NCI-H1417 treated with DMSO at 0.1 percent for 48 hours (cell line): ENCODE results near the gene IL15RA.
"Not testable (repeated sequence)": the region's sequence is repeated elsewhere in the genome, so short reads cannot be mapped to it uniquely, and the experiment has no call there.

Source experiments
- DNase-seq: peaks from one replicate; lab custom pipeline; 2025; lab: John Stamatoyannopoulos, UW

IL15RA gene

DNA sequence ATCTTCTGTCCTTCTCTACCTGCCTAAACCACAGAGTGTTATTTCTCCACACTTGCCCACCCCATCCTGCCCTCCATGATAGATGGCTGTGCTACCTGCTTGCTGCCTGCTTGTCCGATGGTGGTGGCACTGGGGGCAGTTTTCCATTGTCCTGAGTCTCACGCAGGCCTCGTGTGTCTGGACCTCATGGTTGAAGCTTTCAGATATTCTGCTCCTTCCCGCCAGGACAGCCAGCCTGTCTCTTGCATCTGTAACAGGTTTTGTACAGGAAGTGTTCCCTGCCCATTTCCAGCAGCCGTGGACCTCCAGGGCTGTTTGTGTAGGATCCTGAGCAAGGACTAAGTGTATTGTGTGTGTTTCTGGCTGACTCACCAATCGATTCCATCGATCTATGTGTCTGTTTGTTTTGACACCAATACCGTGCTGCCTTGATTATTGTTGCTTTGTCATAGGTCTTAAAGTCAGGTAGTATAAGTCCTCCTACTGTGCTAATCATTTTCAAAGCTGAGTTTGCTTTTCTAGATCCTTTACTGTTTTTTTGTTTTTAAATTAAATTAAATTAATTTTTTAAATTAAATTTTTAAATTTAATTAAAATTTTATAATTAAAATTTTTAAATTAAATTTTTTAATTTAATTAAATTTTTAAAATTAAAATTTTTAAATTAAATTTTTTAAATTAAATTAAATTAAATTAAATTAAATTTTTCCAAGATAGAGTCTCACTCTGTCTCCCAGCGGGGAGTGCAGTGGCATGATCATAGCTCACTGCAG, 8.5 kb downstream of the IL15RA start:
- no peak for DNase-seq

DNA sequence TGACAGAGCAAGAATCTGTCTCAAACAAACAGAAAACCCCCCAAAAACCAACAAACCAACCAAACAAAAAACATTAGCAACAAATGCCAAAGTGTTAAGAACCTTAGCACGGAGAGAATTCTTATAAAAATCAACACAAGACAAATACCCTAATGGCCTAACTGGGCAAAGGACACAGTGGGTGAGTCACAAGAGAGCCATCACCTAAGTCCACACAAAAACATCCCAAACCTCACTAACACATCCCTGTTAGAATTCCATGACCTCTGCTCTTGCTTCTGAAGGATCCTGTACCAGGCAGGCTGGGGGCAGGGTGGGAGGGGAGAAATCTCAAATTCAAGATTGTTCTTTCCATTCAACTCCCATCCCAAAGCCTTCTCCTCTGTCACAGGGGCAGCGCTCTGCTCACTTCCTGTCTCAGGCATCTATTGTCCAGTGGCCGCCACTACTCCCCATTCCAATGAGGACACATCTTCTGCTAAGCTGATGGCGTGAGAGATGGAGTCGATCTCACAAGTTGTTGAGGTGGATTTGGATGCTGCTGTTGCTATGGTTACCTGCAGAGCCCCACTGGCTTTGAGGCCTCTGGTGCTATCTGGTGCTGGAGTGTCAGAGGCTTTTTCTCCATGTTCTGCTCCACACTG, 9.2 kb downstream of the IL15RA start:
- DNase-seq, result no peak

DNA sequence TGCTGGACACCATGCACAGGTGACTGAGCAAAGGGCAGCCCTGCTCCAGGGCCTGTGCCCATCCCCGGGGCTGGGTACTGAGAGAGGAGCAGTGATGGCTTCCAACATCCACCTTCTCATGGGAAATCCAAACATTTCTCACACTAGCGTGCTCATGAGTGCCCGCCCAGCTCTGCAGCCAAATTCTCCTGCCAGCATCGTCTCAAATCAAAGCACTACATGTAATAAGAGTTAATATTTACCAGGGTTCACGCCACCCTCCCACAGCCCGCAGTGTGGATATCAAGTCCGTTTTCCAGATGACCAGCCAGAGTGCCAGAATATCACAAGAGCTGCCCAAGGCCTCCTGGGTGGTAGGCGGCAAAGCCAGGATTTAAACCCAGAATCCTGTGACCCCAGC, 12.1 kb downstream of the IL15RA start:
- DNase-seq, result no peak

DNA sequence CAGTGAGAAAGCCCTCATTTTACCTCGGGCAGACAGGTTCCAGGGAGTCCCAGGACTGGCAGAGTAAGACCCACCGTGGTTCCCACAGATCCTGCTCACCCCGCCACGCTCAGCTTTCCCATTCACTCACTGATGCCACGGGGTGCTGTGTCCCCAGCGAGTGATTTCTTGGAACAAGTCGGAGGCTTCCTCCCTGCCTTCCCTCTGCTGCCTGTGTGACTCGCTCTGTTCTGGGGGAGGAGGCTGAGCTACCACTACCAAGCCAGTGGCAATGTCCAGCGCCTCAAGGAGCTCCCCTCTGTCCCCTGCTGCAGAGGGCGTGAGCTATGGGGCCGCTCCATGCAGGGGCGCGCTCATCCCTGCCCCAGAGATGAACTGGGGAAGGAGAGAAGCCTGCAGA, 12.6 kb downstream of the IL15RA start:
- DNase-seq, result no peak

DNA sequence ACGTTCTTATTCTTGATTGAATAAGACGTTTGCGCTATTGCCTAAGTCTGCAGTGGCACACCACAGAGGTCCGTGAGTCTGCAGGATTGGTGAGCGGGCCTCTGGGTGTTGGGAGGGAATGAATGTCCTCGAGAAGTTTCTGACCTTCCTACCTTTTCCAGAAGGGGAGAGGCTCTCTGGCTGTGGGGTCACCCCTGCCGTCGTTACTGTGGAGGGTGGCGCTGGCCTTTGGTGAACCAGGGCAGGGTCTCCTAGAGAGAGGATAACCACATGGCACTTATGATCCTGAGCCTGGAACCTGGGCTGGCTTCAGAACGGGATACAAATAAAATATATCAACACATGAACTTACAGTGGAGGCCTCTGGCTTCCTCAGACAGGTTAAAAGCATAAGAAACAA, 13.8 kb downstream of the IL15RA start:
- no peak for DNase-seq

DNA sequence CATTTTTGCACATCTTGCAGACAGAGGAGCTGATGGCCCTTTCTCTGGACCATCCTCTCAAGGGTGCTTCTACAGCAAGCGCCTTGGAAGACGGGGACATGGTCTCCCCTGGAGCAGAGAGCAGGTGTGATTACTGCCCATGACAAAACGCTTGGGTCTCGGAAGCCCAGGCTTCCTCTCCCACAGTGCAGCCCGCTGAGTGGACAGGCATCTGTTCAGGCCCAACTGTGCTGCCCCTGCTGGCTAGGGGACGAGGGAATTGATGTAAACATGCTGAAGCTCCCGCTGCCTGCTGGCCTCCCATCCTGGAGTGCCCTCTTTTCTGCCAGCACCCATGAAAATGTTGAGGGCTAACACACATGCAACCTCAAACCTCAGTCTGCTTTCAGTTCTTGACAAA, 14.3 kb downstream of the IL15RA start:
- DNase-seq, result no peak

DNA sequence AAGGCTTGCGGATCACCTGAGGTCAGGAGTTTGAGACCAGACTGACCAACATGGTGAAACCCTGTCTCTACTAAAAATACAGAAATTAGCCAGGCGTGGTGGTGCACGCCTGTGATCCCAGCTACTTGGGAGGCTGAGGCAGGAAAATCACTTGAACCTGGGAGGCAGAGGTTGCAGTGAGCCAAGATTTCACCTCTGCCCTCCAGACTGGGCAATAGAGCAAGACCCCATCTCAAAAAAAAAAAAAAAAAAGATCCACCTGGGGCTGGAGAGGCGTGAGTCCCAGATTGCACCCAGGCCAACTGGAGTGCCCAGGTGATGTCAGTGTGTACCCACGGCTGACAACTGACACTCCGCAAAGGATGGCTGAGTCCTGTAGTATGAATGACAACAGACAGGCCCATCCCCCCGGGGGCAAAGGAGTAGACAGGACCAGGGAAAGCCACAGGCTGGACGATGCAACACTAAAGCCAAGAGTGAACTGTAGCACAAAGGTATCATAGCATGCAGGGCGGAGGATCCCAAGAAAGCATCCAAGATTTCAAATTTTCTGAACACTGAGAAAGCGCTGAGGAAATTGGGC, 14.9 kb downstream of the IL15RA start:
- not testable (repeated sequence) for DNase-seq

DNA sequence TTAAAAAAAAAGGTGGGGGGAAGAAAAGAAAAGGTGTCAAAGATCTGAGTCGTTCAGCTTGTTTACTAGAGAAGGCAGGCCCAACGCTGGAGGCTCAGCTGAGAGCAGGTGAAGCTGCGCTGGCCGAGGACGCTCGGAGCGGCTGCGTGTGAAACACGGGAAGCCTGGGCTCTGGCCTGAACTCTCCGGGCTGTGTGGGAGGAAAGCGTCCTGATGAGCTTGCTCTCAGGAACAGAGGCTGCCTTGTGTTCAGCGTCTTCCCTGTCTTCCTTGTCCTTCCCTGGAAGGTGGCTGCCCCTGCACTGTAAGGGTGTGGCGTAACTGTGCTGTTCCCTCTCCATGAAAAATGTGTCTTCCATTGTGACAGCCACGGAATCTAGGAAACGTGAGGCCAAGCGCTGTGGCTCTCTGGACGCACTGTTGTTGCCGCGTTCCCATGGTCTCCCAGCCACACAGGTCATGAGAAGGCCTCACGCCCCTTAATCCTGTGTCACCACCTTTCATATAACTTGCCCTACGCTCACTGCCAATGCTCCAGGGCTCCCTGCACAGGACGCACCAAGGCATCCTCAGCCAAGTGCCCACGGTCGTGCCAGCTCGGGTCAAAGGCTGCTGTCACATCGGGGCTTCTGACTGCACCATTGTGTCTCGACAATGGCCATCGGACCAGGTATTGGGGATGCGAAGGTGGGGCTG, 15.8 kb downstream of the IL15RA start:
- no peak for DNase-seq

DNA sequence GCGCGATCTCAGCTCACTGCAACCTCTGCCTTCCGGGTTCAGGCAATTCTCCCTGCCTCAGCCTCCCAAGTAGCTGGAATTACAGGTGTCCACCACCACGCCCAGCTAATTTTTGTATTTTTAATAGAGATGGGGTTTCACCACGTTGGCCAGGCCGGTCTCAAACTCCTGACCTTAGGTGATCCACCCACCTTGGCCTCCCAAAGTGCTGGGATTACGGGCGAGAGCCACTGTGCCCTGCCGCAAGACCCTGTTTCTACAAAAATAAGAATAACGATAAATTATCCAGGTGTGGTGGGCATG, 16.4 kb downstream of the IL15RA start:
- not testable (repeated sequence) for DNase-seq

DNA sequence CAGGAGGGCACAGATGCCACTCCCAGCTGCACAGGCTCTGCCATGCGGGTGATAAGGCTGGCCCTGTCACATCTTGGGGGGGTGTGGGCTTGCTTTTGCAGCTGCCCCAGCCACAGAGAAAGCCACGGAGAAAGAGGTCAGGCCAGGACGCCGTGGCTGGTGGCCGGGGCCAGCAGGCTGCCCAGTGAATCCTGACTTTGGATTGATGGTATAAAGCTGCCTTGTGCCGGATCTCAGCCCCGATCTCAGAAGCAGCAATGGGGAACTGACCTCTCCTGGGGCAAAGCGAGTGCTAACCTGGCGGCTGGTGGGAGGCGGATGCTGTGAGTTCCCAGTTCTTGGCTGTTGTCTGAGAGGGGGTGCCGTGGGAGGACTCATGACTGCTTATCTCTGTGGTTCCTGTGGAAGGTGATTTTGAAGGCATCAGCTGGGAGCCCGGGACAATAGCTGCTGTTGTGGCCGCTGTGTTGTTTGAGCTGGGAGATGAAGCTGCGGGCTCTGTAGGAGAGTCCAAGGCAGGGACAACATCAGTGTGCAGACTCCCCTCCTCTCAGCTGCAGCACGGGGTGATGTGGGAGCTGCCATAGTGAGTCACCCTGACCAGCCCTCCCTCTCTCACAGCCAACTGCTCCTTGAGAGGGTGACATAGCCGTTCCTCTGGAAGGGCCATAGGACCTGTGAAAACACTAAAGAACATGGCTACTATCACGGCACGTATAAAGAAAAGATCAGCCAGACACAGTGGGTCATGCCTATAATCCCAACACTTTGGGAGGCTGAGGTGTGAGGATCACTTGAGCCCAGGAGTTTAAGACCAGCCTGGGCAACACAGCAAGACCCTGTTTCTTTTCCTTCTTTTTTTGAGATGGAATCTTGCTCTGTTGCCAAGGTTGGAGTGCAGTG, 17.0 kb downstream of the IL15RA start:
- DNase-seq, result no peak

DNA sequence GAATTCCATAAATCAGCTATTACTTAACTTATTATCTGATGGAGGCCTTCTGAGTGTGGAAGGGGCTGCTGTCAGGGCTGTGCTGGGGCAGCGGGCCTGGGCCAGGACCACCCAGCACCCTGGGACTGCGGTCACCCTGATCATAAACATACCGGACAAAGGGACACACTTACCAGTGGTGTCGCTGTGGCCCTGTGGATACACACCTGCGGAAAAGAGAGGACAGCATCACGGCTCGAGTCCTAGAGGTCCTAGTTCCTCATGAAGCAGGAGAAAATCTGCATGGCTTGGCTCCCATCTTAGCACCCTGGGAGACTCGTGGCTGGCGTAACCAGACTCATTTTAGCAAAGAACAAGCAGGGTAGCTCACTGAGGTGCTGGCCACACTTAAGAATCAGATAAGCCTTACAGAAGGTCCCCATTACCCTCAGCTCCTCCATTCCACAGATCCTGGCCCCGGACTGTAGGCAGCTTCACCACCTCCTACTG, 17.7 kb downstream of the IL15RA start:
- DNase-seq, result no peak

DNA sequence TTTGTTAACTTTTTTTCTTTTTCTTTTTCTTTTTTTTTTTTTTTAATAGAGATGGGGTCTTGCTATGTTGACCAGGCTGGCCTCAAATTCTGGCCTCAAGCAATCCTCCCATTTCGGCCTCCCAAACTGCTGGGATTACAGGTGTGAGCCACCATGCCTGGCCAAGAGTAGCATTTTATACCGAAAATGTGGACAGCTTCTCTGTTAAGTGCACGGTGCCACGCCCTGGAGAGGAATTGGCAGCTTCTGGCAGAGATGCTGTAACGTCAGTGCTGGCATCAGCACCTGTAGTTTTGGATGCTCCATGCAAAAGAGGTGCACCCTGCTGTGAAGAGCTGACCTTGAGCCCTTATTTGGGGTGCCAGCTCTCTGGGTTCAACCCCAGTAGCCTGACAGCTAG, 18.2 kb downstream of the IL15RA start:
- DNase-seq, result no peak

DNA sequence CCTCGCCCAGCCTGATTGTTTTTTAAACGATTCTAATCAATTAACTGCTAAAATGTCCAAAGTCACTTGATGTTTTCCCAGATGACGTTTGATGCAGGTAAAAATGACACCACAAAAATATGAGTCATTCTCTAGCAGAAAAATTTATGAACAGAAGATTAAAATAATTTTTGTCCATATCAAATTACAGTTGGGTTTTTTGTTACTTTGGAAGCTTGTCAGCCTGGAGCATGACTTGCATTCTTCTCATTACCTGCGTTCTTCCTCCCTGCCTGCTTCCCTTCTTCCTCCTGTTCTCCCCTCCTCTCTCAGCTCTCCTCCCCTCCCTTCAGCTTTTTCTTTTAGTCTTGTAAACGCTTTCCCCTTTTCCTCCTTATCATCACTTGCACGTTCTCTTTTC, 18.7 kb downstream of the IL15RA start:
- no peak for DNase-seq

DNA sequence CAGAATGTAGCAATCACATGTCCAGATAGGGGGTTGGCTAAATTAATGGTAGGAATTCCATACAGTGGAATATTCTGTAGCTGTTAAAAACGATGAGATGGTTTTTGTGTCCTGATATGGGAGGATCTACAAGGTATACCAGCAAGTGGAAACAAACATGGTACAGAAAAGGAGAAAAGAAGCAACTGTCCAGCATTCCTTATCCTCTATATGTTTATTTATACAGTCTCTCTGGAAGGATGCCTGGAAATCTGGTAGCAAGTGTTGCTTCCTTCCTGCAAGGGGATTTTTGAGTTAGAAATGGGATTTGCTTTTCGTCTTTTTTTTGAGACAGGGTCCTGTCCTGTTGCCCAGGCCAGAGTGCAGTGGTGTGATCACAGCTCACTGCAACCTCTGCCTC, 19.3 kb downstream of the IL15RA start:
- no peak for DNase-seq

DNA sequence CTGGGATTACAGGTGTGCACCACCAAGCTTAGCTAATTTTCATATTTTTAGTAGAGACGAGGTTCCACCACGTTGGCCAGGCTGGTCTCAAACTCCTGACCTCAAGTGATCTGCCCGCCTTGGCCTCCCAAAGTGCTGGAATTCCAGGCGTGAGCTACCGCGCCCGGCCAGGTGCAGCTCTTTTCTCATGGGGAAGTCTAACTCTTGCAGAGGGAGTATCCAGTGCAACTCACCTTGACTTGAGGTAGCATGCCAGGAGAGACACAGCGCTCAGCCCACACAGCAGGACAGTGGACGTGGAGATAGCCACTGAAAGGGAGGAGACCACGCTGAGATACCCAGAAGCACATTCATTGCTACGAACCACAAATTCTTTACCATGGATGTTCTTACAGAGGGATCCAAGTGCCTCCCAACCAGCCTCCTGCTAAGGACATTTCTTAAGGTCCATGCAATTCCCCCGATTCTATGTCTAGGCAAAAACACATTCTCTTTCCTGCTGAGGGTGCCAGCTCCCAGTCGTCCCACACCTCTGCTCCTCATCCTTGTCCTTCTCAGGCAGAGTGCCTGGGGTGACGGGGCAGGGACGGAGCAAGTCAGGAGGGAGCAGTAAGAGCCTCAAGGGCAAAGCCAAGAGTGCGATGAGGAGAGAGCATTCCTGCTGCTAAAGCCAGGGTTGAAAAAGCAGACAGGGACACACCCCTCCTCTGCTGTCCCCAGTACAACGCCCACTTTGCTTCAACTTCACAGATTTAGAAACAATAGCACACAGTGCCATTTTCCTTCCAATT, 21.0 kb downstream of the IL15RA start:
- no peak for DNase-seq

DNA sequence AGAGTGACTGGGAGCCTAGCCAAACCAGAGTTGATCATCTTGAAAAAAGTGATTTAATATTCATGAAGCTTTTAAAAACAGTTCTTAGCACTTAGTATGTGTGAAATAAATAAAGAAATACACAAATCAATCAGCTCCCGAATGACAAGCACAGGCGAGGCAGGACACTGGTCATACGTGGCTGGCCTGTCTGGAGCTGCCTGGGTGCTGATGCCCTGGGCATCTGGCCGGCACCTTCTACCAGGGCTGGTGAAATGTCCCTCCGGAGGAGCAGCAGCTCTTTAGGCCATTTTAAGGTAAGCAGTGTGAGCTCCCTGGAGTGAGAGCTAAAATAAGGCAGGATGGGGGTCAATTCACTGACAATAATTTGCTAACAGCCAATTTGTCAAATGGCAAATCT, 23.7 kb downstream of the IL15RA start:
- DNase-seq, result no peak

DNA sequence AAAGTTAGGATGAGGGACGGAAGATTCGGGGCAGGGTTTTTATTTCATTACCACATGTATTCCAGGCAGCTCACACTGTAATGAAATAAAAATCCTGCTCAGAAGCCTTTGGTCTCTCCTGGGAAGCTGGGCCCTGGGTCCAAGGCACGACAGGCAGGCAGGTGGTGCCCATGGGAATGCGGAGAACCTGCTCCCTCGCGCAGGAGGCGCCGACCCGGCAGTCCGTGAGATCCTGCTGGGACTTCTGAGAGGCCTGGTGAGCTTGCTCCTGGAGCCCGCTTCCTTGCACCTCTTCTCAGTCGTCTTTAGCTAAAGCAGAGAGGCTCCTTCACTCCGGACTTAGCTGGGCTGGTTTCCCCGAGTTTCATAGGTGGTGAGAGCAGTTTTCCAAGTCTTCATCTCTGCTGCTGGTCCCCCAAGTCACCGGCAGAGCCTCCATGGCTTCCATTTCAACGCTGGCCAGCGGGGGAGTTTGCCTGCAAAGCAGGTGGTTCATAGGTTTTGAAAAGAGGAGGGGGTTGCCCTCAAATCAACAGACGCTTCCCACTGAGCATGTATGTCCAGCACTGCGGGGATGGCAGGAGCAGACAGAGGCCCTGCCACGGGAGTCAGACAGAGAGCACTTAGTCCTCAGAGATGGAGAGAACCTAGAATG, 24.5 kb downstream of the IL15RA start:
- no peak for DNase-seq

DNA sequence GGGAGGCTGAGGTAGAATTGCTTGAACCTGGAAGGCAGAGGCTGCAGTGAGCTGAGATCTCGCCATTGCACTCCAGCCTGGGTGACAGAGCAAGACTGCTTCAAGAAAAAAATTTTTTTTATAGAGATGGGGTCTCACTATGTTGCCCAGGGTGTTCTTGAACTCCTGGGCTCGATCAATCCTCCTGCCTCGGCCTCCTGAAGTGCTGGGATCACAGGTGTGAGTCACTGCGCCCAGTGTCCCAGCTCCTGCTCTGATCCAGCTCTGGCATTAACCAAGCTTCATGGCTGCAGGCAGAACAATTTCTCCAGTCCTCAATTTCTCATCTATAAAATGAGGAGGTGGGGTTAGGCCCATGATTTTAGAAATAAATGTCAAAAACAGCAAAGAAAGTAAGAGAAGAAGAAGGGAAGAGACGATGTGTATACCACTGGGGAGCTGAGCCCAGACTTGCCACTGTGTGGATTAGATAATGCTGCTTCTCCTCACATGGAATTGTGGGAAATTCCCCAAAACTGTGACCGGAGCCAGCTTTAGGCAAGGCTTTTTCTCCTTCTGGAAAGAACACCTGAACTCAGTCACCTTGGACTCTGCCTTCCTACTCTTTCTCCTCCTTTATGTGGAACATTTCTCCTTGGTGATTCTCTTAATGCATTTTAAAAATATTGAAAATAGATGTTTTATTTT, 25.5 kb downstream of the IL15RA start:
- DNase-seq, result no peak

DNA sequence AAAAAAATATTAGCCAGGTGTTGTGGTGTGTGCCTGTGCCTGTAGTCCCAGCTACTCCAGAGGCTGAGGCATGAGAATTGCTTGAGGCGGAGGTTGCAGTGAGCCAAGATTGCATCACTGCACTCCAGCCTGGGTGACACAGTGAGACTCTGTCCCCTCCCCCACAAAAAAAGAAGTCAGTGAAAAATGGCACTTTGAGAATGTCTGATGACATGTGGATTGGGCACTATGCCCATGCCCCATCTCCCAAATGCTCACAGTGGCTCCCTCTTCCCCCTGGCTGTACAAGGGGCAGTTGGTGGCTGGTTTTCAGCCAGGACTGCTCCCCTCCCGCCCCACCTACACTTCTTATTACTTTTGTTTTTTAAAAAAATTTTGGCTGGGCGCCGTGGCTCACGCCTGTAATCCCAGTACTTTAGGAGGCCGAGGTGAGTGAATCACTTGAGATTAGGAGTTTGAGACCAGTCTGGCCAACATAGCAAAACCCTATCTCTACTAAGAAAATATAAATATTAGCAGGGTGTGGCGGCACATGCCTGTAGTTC, 26.1 kb downstream of the IL15RA start:
- no peak for DNase-seq
